Activated CD8-positive, alpha-beta T cell treated with anti-CD3 and anti-CD28 coated beads for 36 hours (primary cell): ENCODE measurements around the gene FANCB. TPM values are rescaled to one million over a fixed set of nuclear protein-coding genes. Genes with fewer than 3 reads are reported as not detected.

ENCODE experiments used
- ATAC-seq: fragments of 200-7000 bp; cut with Tn5 transposase; one replicate; pipeline ENCODE4 v1.10.0; 2021; ENCODE audit warnings: mild to moderate bottlenecking, moderate library complexity
- CTCF ChIA-PET: fragments of 350-600 bp; sonication (Branson Sonifier 250); formaldehyde crosslinking; loops from one replicate; lab custom pipeline; 2021; ENCODE audit warnings: antibody characterized with exemption; lab: Charles Lee
- POLR2A ChIA-PET: fragments of 350-600 bp; sonication (Branson Sonifier 250); formaldehyde crosslinking; loops from one replicate; lab custom pipeline; 2021; ENCODE audit warnings: antibody characterized with exemption; lab: Charles Lee
- DNase-seq: peaks from one replicate; pipeline ENCODE4 v3.0.0-alpha.2; 2020
- H3K27ac Mint-ChIP-seq: one replicate; pipeline ENCODE4 v1.8.0; 2021; ENCODE audit warnings: mild to moderate bottlenecking, mixed read lengths
- H3K27me3 Mint-ChIP-seq: one replicate; pipeline ENCODE4 v1.8.0; 2021; ENCODE audit warnings: mixed read lengths
- H3K36me3 Mint-ChIP-seq: one replicate; pipeline ENCODE4 v1.8.0; 2021; ENCODE audit warnings: low read depth, mixed read lengths
- H3K4me1 Mint-ChIP-seq: one replicate; pipeline ENCODE4 v1.8.0; 2021; ENCODE audit warnings: low read depth, mixed read lengths
- H3K4me3 Mint-ChIP-seq: one replicate; pipeline ENCODE4 v1.8.0; 2021; ENCODE audit warnings: mild to moderate bottlenecking, moderate library complexity, mixed read lengths
- H3K9me3 Mint-ChIP-seq: one replicate; pipeline ENCODE4 v1.8.0; 2021; ENCODE audit warnings: mixed read lengths
- intact Hi-C: fragments of 100-400 bp; cut with micrococcal nuclease; formaldehyde crosslinking; loops from one replicate; pipeline ENCODE4 v1.10.0; 2022
- total RNA-seq, 2 experiments: library from RNA; stranded (reverse); gene quantifications; one replicate each; pipeline ENCODE4 v1.2.3, GENCODE V29; 2021
- TF ChIP-seq, protein P1 (sequence below): fragments of 200-600 bp; IDR thresholded peaks from one replicate; pipeline ENCODE4 v1.8.0; 2022; ENCODE audit warnings: antibody characterized with exemption, mild to moderate bottlenecking

FANCB gene
- total RNA-seq, 2 experiments from 2014 or later: 12.5 to 15.1 TPM

GRCh38 chrX:14832151-14832550, 40.7 kb downstream of the FANCB start:
- H3K36me3 Mint-ChIP-seq: peaks cover 21% of the 10 kb centered on the region
- CTCF ChIA-PET: no interaction called here

DNA sequence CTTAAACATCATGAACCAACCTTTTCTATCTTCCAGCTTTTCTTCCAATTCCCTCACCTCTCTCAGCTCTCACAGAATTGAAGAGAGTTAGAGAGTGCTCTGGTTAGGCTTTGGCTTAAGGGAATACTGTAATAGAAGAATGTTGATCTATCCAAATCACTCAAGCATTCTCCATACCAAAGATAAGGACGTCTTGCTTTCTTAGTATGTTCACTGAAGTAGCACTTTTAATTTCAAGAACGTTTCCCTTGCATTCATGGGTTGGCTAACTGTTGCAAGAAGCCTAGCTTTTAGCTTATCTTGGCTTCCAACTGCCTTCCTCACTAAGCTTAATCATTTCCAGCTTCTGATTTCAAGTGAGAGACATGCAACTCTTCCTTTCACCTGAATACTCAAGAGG, 43.2 kb downstream of the FANCB start:
- H3K27ac Mint-ChIP-seq: no peak overlapping the region
- no peak for ATAC-seq
- TF ChIP-seq, protein P1, sequence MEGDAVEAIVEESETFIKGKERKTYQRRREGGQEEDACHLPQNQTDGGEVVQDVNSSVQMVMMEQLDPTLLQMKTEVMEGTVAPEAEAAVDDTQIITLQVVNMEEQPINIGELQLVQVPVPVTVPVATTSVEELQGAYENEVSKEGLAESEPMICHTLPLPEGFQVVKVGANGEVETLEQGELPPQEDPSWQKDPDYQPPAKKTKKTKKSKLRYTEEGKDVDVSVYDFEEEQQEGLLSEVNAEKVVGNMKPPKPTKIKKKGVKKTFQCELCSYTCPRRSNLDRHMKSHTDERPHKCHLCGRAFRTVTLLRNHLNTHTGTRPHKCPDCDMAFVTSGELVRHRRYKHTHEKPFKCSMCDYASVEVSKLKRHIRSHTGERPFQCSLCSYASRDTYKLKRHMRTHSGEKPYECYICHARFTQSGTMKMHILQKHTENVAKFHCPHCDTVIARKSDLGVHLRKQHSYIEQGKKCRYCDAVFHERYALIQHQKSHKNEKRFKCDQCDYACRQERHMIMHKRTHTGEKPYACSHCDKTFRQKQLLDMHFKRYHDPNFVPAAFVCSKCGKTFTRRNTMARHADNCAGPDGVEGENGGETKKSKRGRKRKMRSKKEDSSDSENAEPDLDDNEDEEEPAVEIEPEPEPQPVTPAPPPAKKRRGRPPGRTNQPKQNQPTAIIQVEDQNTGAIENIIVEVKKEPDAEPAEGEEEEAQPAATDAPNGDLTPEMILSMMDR: no peak
- DNase-seq: no peak
- peaks cover 3% of the 10 kb centered on the region for H3K9me3 Mint-ChIP-seq
- intact Hi-C loops: no loop called here
- peaks cover 3% of the 10 kb centered on the region for H3K27me3 Mint-ChIP-seq
- ChIA-PET POLR2A (no interaction called here), CTCF (no interaction called here)
- no peak overlapping the region for H3K4me3 Mint-ChIP-seq
- H3K36me3 Mint-ChIP-seq: peaks cover 3% of the 10 kb centered on the region
- no peaks in the 10 kb centered on the region for H3K4me1 Mint-ChIP-seq

More at GRCh38 chrX:14832151-14832550, 40.7 kb downstream of the FANCB start:
- TF ChIP-seq, protein P1: no peak
- no peaks in the 10 kb centered on the region for H3K4me1 Mint-ChIP-seq
- ATAC-seq (no peak), DNase-seq (no peak)
- no peaks in the 10 kb centered on the region for H3K27me3 Mint-ChIP-seq
- POLR2A ChIA-PET: no interaction called here
- intact Hi-C loops: no loop called here
- H3K27ac Mint-ChIP-seq: no peak overlapping the region
- no peak overlapping the region for H3K4me3 Mint-ChIP-seq
- peaks cover 3% of the 10 kb centered on the region for H3K9me3 Mint-ChIP-seq

GRCh38 chrX:14826319-14826718, 46.5 kb downstream of the FANCB start:
- intact Hi-C loops: no loop called here
- TF ChIP-seq, protein P1: no peak
- ATAC-seq (no peak), DNase-seq (no peak)
- no peak overlapping the region for H3K4me3 Mint-ChIP-seq
- H3K4me1 Mint-ChIP-seq: no peaks in the 10 kb centered on the region
- H3K36me3 Mint-ChIP-seq: no peaks in the 10 kb centered on the region
- peaks cover 3% of the 10 kb centered on the region for H3K9me3 Mint-ChIP-seq
- POLR2A ChIA-PET: no interaction called here
- H3K27ac Mint-ChIP-seq: no peak overlapping the region
- CTCF ChIA-PET: no interaction called here
- H3K27me3 Mint-ChIP-seq: peaks cover 3% of the 10 kb centered on the region

- Mint-ChIP-seq H3K9me3 (peaks cover 3% of the 10 kb centered on the region), H3K4me1 (no peaks in the 10 kb centered on the region), H3K36me3 (no peaks in the 10 kb centered on the region), H3K27ac (no peak overlapping the region), H3K27me3 (peaks cover 3% of the 10 kb centered on the region), H3K4me3 (no peak overlapping the region)
- ChIA-PET POLR2A (no interaction called here), CTCF (no interaction called here)
- intact Hi-C loops: no loop called here
- ATAC-seq (no peak), DNase-seq (no peak)
- TF ChIP-seq, protein P1: no peak
Measured at GRCh38 chrX:14825851-14826250, 47.0 kb downstream of the FANCB start.

DNA sequence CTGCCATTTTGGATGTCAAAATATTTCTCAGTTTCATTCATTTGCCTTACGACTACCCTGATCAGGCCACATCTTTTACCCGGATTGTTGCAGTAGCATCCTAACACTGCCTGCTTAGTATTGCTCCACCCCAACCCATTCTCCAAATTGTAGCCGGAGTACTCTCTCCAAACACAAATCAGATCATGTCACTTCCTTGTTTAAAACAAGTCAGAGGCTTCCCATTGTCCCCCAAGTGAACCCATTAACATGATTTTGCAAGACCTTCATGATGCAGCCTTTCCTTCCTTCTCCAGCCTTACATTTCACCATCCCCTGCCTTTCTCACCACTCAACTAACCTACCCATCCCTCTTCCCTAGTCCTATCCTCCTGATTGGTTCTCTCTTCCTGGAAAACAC, 53.1 kb downstream of the FANCB start:
- peaks cover 6% of the 10 kb centered on the region for H3K9me3 Mint-ChIP-seq
- POLR2A ChIA-PET: no interaction called here
- CTCF ChIA-PET: no interaction called here

More for the DNA sequence above, 53.1 kb downstream of the FANCB start:
- Mint-ChIP-seq H3K27ac (no peak overlapping the region), H3K36me3 (no peaks in the 10 kb centered on the region), H3K4me3 (no peak overlapping the region), H3K27me3 (no peaks in the 10 kb centered on the region), H3K4me1 (no peaks in the 10 kb centered on the region)
- ATAC-seq (no peak), DNase-seq (no peak)
- intact Hi-C loops: no loop called here
- TF ChIP-seq, protein P1: no peak
